ENCODE data around the gene FYCO1.
A peak's percentile ranks its signal among the peaks of the same experiment; 100 is the strongest.

FYCO1 gene

DNA sequence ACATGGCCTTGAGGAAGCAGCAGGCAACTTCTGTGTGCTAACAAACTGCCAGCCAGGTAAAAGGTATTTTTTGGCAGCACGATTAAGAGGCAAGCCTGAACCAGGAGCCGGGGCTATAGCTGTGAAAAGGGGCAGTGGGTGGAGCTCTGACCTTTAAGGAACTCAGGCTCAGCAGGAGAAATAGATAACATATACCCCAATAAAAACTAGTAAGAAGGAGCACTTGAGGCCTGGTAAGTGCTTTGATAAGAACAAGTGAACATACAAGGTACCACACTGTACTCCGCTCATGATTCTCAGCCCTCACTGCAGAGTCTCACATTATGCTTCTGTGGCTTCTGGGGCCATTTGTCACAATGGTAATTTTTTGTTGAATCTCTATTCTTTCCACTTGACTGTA, 5.4 kb downstream of the FYCO1 start:
- Histone ChIP-seq H3K27ac (no peak overlapping the region), H3K9me3 (replicated peaks in 1 of 11) (no peaks in the 10 kb centered on the region), H3K9ac (no peak overlapping the region), H3K4me2 (no peak overlapping the region), H3K4me3 (no peak overlapping the region), H3K4me1 (peaks cover 36 to 80% (median 53%) of the 10 kb centered on the region in 10 experiments), H3K36me3 (peaks cover 0 to 31% (median 21%) of the 10 kb centered on the region in 11 experiments; a peak in 17 of 22 replicates), H3K27me3 (no peaks in the 10 kb centered on the region), H4K20me1 (peaks cover 0 to 70% (median 18%) of the 10 kb centered on the region in 11 experiments; a peak in 11 of 22 replicates)
- no peak for TF ChIP-seq Cebpa-rat (IDR thresholded peaks at IDR 0.05)

DNA sequence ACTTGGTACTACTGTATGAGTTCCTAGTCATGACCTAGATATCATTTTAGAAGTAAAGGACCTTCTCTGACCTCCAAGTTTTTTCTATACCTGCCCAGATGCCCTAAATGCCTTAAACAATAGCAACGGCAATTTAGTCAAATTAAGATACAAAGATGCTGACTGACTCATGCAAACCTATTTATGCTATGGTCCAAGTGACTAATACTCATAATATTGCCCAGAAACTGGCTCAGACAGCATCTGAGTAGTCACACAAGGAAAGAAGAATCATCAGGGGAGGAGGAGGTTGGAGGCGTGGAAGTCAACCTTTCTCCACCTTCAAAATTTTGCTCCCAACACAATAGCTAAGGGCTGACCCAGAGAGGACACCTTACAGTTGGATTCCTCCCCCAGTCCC, 6.8 kb downstream of the FYCO1 start:
- Histone ChIP-seq H3K4me3 (no peak overlapping the region), H3K4me2 (peak overlapping the region in 4 of 11 experiments; percentile 15 to 52 (median 32); a peak in 8 of 22 replicates), H3K9ac (no peak overlapping the region), H3K4me1 (peaks cover 26 to 70% (median 43%) of the 10 kb centered on the region in 10 experiments), H3K27me3 (no peaks in the 10 kb centered on the region), H3K9me3 (replicated peaks in 1 of 11) (no peaks in the 10 kb centered on the region), H4K20me1 (peaks cover 0 to 78% (median 19%) of the 10 kb centered on the region in 11 experiments; a peak in 11 of 22 replicates), H3K27ac (no peak overlapping the region; a peak in 1 of 22 replicates), H3K36me3 (peaks cover 13 to 45% (median 35%) of the 10 kb centered on the region in 11 experiments)
- no peak for TF ChIP-seq Cebpa-rat (IDR thresholded peaks at IDR 0.05)

DNA sequence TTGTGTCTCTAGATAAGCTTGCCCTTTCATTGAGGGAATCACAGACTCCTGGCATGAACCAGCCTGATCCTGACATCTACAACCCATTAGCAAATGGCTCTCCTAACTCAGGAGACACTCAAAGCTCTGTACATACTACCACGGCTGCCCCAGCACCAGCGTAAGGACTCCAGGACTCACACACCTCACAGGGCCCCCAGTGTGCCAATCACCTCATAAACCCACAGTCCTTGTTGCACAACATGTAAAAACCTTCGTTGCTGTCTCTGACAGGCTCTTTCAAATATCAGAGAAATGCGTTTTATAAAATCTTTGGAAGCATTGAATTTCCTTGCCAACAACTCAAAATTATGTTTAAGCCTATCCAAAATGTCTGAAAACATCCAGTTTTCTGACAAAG, 7.3 kb downstream of the FYCO1 start:
- Histone ChIP-seq H3K4me1 (peaks cover 22 to 66% (median 38%) of the 10 kb centered on the region in 10 experiments), H3K9ac (no peak overlapping the region), H3K9me3 (replicated peaks in 1 of 11) (no peaks in the 10 kb centered on the region), H3K4me2 (peak overlapping the region in 4 of 11 experiments; percentile 15 to 52 (median 47); a peak in 8 of 22 replicates), H4K20me1 (peaks cover 0 to 78% (median 19%) of the 10 kb centered on the region in 11 experiments; a peak in 11 of 22 replicates), H3K36me3 (peaks cover 18 to 49% (median 40%) of the 10 kb centered on the region in 11 experiments), H3K27me3 (no peaks in the 10 kb centered on the region), H3K4me3 (no peak overlapping the region), H3K27ac (peak overlapping the region in 4 of 11 experiments; percentile 20 to 46 (median 34); a peak in 4 of 22 replicates)
- TF ChIP-seq Cebpa-rat (IDR thresholded peaks at IDR 0.05): no peak

DNA sequence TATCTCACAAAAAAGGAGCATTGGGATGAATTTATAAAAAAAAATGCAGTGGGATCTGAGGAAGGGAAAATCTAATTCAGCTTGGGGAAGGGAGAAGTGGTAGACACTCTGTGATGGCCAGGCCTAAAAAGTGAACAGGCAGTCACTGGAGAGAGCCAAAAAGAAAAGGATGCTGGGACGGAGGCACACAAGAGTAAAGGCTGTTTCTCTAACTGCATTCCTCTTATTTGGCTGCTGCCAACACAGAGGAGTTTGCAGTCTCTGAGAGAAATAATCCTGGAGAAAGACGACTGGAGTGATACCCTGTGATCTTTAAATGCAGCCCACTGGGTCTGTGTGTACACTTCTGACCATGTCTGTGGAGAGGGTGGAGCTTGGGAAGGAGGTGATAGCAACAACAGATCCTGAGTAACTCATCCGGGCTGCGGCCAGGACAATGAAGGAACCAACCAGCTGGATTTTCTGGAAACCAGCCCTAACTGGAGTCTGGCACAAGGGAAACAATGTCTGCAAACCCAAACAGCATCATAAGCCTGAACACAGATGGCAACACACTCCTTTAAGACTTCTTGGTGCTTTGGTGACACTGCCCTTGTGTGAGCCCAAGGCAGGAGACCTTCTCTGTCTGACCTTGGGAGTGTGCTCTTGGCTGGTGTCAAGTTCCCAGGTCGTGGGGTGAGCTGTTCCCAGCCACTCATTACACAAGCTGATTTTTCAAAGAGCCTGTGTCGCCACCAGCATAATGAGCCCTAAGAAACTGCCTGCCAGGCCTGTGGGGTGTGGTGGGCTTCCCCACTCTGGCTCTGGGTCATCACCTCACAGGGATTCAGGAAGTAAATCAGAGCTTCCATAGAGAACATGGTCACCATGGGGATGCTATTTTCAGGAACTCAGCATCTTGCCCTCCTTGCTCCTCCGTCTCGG, 8.0 kb downstream of the FYCO1 start:
- Histone ChIP-seq H3K9ac (no peak overlapping the region), H3K4me2 (peak overlapping the region in 4 of 11 experiments; percentile 15 to 52 (median 47); a peak in 8 of 22 replicates), H4K20me1 (peaks cover 0 to 74% (median 19%) of the 10 kb centered on the region in 11 experiments; a peak in 11 of 22 replicates), H3K36me3 (peaks cover 25 to 57% (median 47%) of the 10 kb centered on the region in 11 experiments), H3K9me3 (replicated peaks in 1 of 11) (no peaks in the 10 kb centered on the region), H3K27ac (peak overlapping the region in 4 of 11 experiments; percentile 8 to 46 (median 34); a peak in 5 of 22 replicates), H3K27me3 (no peaks in the 10 kb centered on the region), H3K4me1 (peaks cover 14 to 61% (median 31%) of the 10 kb centered on the region in 10 experiments), H3K4me3 (no peak overlapping the region)
- TF ChIP-seq Cebpa-rat (IDR thresholded peaks at IDR 0.05): no peak

DNA sequence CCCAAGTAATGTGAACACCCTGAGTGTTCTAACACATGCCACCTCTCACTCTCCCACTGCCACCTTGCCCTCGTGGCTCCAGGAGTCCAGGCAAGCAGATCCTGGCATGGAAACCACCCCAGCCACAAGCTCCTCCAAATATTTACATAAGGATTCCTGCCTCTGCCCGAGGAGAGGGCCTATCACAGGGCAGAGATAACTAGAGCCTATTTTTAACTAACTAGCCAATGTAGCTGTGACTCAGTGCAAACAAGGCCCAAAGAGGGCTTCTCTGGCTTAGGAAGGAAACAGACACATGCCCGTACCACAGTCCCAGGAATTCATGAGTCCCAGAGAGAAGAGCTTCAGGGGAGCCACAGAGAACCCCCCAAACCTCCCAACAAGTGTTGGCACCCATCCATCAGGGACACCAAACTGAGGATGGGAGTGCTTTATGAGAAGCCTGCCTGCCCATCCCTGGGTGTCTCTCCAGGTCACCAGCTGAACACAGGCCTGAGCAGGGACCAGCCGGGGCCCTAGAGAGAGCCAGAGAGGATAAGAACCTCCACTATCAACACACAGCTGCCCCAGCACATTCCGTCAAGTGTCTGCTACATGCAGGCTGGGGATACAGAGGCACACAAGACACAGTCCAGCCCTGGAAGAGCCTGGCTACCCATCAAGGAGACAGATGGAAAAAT, 9.2 kb downstream of the FYCO1 start:
- no peak for TF ChIP-seq Cebpa-rat (IDR thresholded peaks at IDR 0.05)
- Histone ChIP-seq H4K20me1 (peaks cover 0 to 64% (median 19%) of the 10 kb centered on the region in 11 experiments; a peak in 11 of 22 replicates), H3K4me3 (no peak overlapping the region), H3K9me3 (replicated peaks in 1 of 11) (no peaks in the 10 kb centered on the region), H3K4me1 (peaks cover 9 to 61% (median 28%) of the 10 kb centered on the region in 10 experiments), H3K9ac (0 out of 22 replicates have a peak overlapping the region, but pooled peaks of 1 of the 11 experiments have one; percentile 9), H3K27ac (peak overlapping the region in 3 of 11 experiments; percentile 10 to 33 (median 22); a peak in 3 of 22 replicates), H3K27me3 (no peaks in the 10 kb centered on the region), H3K36me3 (peaks cover 36 to 67% (median 56%) of the 10 kb centered on the region in 11 experiments), H3K4me2 (peak overlapping the region in 3 of 11 experiments; percentile 33 to 43 (median 41); a peak in 5 of 22 replicates)

DNA sequence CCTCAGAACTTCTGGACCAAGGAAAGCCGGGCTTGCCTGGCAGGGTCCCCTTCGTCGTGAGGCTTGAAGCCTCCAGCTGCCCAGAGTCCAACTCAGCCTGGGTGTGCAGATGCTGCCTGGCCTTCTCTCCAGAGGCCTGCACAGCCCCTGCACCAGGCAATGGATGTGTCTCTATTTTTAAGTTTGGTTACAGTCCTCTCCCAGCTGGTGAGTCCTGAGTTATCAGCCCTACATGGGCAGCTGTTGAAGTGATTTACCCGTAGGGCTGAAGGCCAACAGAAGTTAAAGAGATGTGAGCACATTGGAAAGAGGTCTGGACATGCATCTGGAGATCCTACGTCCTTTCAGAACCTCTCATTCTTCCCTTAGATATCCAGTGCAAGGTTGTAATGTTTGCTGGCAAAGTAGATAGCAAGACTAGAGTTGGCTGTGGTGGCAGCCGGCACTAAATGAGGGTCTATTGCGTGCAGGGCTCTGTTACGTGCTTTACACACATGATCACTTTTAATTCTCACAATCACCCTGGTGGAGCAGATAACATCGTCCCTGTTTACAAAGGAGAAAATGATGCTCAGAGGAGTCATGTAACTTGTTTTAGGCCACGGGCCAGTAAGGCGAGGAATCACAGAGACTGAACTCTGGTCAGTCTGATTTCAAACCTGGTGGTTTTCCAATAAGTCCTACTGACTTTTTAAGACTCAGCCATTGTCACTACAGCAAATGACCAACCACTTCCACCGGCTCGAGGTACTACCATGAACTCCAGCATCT, 9.9 kb downstream of the FYCO1 start:
- Histone ChIP-seq H3K9me3 (replicated peaks in 1 of 11) (no peaks in the 10 kb centered on the region), H3K36me3 (peaks cover 42 to 71% (median 62%) of the 10 kb centered on the region in 11 experiments), H4K20me1 (peaks cover 0 to 60% (median 19%) of the 10 kb centered on the region in 11 experiments; a peak in 11 of 22 replicates), H3K27me3 (no peaks in the 10 kb centered on the region), H3K27ac (peak overlapping the region in 3 of 11 experiments; percentile 10 to 33 (median 22); a peak in 3 of 22 replicates), H3K9ac (no peak overlapping the region), H3K4me3 (no peak overlapping the region), H3K4me2 (peak overlapping the region in 2 of 11 experiments; percentile 41 to 43; a peak in 2 of 22 replicates), H3K4me1 (peaks cover 9 to 64% (median 32%) of the 10 kb centered on the region in 10 experiments; a peak in 18 of 20 replicates)
- TF ChIP-seq Cebpa-rat (IDR thresholded peaks at IDR 0.05): no peak

DNA sequence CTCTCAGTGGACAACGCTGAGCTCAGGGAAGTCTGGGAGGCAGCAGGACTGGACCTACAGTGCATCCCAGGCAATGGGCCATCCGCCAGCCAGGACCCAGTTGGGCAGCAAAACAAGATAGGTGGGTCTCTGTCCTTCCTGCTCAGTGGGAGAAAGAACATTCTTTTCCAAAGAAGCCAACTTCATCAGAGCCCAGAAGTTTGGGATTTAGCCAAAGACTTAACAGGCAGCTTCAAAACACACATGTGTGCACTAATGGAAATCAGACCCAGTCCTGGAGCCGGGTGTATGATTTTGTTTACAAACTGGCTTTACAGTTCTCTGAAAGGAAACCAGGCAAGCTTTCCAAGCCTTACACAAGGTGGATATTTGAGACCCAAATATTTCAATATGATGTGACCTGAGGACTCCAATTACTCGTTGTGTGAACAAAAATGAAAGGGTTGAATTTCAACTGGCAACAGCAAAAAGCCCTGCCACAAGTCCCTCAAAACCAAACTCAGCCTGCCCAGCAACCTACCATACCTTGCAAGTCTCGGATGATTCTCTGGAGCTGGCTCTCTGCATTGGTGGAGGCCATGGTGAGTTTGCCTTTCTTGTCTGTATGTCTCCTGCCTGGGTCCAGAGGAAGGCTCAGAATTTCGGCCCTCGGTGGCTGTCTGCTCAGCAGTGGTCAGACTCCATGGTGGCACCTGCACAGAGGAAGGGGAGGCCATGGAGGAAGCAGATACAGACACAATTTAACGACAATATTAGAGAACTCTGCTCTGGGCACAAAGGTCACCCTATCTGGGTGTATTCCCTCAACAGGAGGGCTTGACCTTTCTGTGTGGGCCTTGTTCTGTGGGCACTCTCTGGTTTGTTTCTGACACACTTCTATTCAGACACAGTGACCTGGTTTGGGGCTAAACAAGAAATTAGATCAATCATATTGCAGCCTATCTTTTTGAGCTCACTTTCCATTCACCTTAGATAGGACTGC, 11.0 kb downstream of the FYCO1 start:
- H3K27me3 ChIP-seq: no peaks in the 10 kb centered on the region
- no peak overlapping the region for H3K9ac ChIP-seq
- H3K4me1 ChIP-seq: peaks cover 9 to 69% (median 31%) of the 10 kb centered on the region in 10 experiments; a peak in 18 of 20 replicates
- no peak for TF ChIP-seq Cebpa-rat (IDR thresholded peaks at IDR 0.05)
- no peaks in the 10 kb centered on the region for H3K9me3 ChIP-seq (replicated peaks in 1 of 11)
- peak overlapping the region in 1 of 11 experiments; percentile 8; a peak in 1 of 22 replicates for H3K27ac ChIP-seq
- peaks cover 53 to 82% (median 70%) of the 10 kb centered on the region in 11 experiments for H3K36me3 ChIP-seq
- no peak overlapping the region for H3K4me3 ChIP-seq
- no peak overlapping the region for H3K4me2 ChIP-seq
- peaks cover 0 to 54% (median 19%) of the 10 kb centered on the region in 11 experiments; a peak in 11 of 22 replicates for H4K20me1 ChIP-seq
